T-helper 2 cell treated with Interferon-gamma antibody and Interleukin-4, amounts not matched to agents 100 ng/mL and 5 ng/mL, for 36 hours (primary cell): ENCODE results near the gene MRC2. TPM values are rescaled to one million over a fixed set of nuclear protein-coding genes. Genes with fewer than 3 reads are reported as not detected.
"Not testable (repeated sequence)": the region's sequence is repeated elsewhere in the genome, so short reads cannot be mapped to it uniquely, and the experiment has no call there.

Source experiments
- intact Hi-C: fragments of 100-400 bp; cut with micrococcal nuclease; formaldehyde crosslinking; loops from one replicate; pipeline ENCODE4 v1.15.1; 2023
- total RNA-seq: library from RNA; stranded (reverse); gene quantifications from 2 replicates; pipeline ENCODE4 v1.2.3, GENCODE V29; 2022

The MRC2 gene
- total RNA-seq, 1 donor from 2014 or later, result 0.70 TPM

DNA sequence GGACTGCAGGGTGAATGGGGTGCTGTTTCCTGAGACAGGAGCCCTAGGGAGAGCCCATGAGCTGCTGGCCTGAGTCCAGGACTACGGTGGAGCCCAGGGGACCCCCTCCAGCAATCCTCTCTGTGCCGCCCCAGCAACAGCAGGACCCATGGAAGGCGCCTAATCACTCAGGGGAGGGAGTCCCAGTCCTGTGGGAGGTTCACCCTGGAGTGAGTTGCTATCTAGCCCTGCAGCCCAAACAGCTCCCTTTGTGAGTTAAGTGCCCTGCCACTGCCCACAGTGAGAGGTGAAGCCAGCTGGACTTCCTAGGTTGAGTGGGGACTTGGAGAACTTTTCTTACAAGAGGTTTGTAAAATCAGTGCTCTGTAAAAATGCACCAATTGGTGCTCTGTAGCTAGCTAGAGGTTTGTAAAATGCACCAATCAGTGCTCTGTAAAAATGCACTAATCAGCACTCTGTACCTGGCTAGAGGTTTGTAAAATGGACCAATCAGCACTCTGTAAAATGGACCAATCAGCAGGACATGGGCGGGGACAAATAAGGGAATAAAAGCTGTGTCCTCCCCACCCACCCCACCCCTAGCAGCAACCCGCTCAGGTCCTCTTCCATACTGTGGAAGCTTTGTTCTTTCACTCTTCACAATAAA lies 67.7 kb downstream of the MRC2 start:
- intact Hi-C loops, result not testable (repeated sequence)

DNA sequence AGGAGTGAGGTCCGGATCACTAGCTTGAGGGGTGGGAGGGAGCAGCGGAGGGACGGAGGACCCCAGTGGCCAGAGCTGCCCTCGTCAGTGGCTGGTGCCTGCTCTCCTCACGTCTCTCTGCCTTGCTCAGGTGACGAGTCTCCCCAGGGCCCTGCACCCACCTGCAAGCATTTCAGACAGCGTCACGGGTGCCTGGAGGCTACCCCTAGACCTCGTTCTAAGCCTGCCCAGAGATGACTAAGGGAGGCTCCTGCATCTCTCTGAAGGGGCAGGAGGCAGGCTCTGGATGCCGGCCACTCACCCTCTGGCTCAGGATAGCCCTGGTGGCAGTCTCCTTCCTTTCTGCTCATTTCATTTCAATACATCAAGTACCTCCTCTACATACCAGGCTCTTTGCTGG lies 68.8 kb downstream of the MRC2 start:
- intact Hi-C loops, result no loop called here

GRCh38 chr17:62696726-62697490 lies 69.4 kb downstream of the MRC2 start:
- intact Hi-C loops, result no loop called here

DNA sequence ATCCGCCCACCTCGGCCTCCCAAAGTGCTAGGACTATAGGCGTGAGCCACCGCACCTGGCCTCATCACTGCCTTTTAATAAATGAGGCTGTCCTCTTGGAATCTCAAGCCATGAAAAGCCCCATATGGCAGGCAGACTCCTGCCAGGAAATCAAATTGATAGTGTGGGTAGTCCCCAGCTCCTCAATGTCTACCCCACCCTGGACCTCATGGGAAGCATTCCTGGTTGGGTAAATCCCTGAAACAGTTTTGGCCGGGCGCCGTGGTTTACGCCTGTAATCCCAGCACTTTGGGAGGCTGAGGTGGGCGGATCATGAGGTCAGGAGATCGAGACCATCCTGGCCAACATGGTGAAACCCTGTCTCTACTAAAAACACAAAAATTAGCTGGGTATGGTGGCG lies 71.0 kb downstream of the MRC2 start:
- intact Hi-C loops, result not testable (repeated sequence)

DNA sequence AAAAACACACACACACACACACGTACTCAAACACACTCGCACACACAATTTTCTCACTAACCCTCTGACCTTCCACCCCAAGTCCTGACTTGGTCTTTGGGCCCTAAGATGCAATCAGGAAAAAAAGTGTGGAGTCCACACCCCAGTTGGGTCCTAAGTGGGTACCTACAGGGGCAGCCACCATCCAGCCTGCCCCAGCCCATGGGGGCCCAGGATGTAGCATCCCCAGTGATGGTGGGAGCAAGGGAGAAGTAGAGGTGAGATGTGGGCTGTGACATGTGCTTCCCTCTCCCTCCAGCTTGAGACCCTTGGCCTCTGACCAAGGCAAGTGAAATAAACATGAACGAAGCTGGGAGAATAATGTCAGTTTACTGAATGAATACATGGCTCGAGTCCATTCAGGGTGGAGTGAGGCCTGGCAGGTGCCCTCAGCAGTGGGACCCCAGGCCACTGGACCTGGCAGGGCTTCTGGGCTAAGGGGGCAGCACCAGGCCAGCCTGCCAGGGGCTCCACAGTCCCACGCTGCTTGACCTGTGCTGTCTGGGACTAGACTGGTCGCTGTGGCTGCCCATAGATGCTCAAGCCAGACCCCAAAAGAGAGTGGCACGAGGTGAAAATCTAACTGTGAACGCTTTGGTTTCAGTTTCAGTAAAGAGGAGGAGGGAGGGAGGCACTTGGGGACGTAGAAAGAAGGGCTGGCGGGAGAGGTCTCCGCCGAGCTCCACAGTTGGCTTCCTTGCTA lies 73.7 kb downstream of the MRC2 start:
- intact Hi-C loops, result loop anchor here (5.0 kb wide), 1 partner anchor 706 kb away; no protein-coding TSS in a partner anchor

DNA sequence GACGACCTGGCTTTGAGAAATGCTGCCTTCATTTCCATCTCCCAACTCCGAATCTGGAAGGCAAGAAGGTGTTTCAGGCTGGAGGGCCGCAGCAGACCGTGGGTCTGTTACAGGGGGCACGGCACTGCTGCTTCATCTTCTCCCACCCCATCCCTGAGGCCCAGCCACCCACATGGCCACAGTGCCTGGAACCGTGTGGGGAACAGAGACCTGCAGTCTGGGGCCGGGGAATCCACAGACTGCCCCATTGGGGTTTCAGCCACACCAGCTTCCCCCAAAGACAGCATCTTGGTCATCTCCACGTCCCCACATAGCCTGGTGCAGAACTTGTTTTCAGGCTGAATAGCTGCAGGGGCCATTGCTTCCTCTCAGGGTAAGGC lies 74.2 kb downstream of the MRC2 start:
- intact Hi-C loops, result loop anchor here (5.0 kb wide), 1 partner anchor 706 kb away; no protein-coding TSS in a partner anchor

DNA sequence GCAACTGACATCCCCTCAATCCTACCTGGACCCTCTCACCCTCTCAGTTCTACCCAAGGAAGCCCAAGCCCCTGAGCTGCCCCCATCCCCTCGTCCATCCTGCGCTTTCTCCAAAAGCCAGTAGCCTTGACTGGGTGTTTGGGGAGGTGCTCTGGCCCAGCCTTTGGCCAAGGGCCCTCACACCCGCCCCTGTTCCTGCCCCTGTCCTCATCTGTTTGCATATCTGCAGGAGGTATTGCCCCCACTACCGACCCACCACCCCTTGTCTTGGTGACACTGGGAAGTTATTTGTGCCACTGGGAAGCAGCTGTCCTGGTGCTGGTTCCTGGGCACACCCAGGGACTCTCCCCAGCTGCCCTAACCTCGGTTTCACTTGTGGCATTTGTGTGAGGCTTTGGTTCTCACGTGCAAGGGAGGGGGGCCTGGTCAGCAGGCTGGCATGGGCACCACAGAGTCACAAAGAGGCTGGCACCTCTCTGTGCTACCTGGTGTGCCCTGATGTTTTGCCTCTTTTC lies 75.3 kb downstream of the MRC2 start:
- intact Hi-C loops, result loop anchor here (1.0 to 5.0 kb wide), 2 partner anchors 265 to 704 kb away; no protein-coding TSS in a partner anchor

GRCh38 chr17:62703261-62703775 lies 75.8 kb downstream of the MRC2 start:
- intact Hi-C loops, result loop anchor here (1.0 to 5.0 kb wide), 2 partner anchors 265 to 704 kb away; no protein-coding TSS in a partner anchor

DNA sequence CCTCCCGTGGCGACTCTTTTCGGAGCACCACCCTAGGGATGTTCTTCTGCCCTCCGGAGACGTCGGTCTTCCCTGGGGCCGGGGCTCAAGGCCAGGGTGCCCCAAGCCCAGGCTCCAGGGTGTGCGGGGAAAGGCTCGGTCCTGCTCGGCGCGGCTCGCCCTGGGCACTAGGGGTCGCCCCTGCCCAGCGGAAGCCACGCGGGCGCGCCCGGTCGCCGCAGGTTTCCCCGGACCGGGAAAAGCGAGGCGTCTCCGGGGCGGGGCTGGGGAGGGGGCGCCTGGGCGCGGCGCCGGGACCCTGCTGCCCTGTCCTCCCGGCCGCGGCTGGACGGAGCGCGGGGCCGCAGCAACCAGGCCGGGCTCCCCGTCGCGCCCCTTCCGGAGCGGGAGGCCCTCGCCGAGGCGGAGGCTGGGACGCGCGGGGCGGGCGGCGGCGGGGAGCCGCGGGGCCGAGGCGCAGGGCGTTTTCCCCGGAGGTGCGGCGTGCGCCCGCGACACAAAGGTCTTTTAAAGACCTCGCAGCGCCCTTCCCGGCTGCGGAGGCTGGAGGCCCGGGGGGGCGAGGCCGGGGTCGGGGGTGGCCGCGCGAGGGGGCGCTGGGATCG lies 76.4 kb downstream of the MRC2 start:
- intact Hi-C loops, result loop anchor here (1.0 to 5.0 kb wide), 2 partner anchors 264 to 703 kb away; no protein-coding TSS in a partner anchor

DNA sequence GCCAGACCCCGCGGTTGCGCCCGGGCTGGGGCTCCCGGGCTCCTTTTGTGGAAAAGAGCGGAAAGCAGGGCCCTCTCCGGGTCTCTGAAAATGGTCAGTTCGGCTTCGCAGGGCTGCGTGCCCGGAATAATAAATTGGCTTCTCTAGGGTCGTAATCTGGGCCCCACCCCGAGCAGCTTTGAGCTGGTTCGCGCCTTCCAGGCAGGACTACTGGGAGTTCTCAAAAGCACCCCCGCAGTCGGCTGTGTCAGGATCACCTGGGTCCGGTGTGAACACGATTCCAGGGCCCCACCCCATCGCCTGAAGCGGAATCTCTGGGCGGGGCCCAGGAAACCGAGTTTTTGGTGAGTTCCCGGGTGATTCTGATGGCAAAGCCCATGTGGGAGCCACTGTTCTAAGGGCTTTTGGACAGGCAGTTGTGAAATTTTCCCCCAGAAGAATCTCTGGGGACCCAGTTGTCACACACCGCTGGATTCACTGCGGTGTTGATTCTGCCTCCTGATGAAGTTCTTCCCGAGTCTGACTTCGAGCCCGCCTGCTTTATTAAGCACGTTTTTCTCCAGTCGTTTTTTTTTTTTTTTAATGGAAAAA lies 77.0 kb downstream of the MRC2 start:
- intact Hi-C loops, result loop anchor here (5.0 kb wide), 1 partner anchor 703 kb away; no protein-coding TSS in a partner anchor

- intact Hi-C loops, result no loop called here
Observed at GRCh38 chr17:62705156-62705777, 77.8 kb downstream of the MRC2 start.

- intact Hi-C loops, result no loop called here
Observed at GRCh38 chr17:62705778-62706597, 78.5 kb downstream of the MRC2 start.

DNA sequence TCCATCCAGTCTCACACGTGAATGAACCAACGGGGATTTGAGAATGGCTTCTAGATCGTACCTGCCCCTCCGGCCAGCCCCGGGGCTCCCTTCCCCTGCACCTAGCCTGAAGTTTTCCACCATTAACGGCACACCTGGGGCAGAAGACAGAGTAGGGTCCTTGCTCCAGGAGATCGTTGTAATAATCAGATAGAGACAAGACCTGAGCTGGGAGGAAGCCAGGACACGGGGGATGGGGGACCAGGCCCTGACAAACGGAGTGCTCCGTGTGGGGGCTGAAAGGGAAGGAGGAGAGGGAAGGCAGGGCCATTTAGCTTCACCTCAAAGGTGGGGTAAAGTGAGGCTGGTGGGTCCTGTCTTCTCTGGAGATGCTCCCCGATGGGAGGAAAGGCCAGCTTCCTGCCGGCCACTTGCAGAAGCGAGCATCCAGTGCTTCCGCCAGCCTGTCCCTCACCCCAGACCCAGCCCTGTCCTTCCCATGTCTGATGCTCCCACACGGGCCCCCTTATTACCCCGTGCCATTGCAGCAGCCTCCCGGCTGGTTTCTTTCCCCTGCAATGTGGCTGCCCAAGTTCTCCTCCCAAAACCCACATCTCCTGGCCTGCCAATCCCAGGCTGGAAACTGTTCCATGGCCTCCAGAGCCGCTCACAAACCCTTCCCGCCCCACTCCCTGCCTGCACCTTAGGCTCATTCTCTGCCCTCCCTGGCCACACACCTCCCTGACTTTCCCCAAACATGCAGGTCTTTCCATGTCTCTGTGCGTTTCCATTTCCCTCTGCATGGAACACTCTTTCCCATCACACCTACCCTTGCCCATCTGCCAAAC lies 79.3 kb downstream of the MRC2 start:
- intact Hi-C loops, result no loop called here

- intact Hi-C loops, result no loop called here
Observed at GRCh38 chr17:62707425-62707739, 79.9 kb downstream of the MRC2 start.

GRCh38 chr17:62708587-62708986 lies 81.1 kb downstream of the MRC2 start:
- intact Hi-C loops, result no loop called here

GRCh38 chr17:62712171-62712581 lies 84.7 kb downstream of the MRC2 start:
- intact Hi-C loops, result no loop called here

DNA sequence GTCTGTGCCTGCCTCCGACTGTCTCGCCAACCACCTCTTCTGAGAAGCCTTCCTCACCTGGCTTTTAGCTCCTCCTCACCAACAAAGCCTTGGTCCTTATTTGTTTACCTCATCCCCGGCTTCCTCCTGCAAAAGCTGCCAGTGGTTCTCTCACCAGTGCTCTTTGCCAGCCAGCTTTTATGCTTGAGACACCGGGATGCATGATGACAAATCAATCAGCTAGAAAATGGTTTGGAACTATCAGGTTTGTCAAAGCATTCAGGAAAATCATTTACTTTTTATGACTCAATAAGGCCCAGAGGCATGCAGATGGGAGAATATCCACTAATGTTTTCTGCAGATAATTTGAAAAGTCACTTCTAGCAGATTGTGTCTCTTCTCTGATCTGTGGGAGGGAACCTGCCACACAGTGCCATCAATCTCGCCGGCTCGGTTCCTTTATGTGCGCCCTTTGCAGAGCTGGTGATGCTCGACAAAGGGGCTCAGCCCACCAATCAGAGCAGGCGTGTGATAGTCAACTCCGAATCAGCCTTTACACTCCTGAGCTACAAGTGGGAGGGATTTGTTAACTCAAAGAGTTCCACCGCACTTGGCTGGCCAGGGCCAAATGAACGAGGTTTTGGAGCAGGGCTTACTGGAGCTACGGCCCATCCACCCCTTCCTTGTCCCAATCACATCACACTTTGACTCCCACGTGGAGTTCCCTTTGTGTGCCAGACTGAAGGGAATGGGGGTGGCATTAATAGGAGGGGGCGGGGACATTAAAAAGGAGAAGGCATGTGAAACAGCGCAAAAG lies 85.8 kb downstream of the MRC2 start:
- intact Hi-C loops, result no loop called here
